ENCODE measurements around the gene CDRT4.
"Not testable (repeated sequence)": the region's sequence is repeated elsewhere in the genome, so short reads cannot be mapped to it uniquely, and the experiment has no call there.

Gene CDRT4

GRCh38 chr17:15467592-15467991 is at the start of gene CDRT4:
TSS of gene CDRT4 (minus strand) at chr17:15467621. CDS start at chr17:15440238, 27,383 bp downstream.
- no peak within 1 kb of the TSS for H3K27ac Mint-ChIP-seq
- H3K4me3 Mint-ChIP-seq, result no peak within 1 kb of the TSS
- no peak for ATAC-seq (ENCODE audit: low read depth)
- DNase-seq (ENCODE audit: low spot score in 2 of 2), result no peak
- peaks cover 7% of the 10 kb centered on the region for H3K36me3 Mint-ChIP-seq
- H3K9me3 Mint-ChIP-seq, result peaks cover 3% of the 10 kb centered on the region
- H3K27me3 Mint-ChIP-seq, result no peaks in the 10 kb centered on the region
- H3K4me1 Mint-ChIP-seq, result no peaks in the 10 kb centered on the region

DNA sequence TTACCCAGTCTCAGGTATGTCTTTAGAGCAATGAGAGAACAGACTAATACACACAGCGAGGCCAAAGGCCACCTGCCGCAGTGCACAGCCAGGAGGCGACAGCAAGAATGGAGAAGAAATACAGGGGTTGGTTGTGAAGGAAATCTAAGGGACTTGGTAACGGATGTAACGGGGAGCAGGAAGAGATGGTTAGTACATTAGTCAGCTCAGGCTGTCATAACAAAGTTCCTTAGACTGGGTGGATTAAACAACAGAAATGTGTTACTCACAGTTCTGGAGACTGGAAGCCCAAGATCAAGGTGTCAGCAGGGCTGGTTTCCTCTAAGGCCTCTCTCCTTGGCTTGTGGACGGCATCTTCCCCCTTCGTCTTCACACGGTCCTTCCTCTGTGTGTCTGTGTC is 48.7 kb upstream of the CDRT4 start:
- no peak overlapping the region for H3K27ac Mint-ChIP-seq

DNA sequence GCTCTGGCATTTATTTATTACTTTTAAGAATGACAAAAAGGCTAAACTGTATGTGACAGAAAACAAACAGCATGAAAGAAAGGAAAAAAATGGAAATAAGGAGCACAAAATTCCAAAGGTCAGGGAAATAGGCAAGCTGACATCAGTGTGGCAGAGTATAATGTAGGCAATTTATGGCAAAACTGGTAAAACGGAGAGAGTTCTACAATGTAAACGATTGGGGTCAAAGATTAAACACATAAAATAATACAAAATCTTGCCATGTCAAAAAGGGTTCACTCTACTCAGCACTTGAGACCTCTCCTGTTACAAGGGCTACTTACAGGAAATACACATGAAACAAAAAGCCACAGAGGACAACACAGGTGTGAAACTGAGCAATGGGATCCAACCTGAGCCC is 47.0 kb upstream of the CDRT4 start:
- no peak for ATAC-seq (ENCODE audit: low read depth)
- Mint-ChIP-seq H3K27me3 (no peaks in the 10 kb centered on the region), H3K36me3 (peaks cover 22% of the 10 kb centered on the region)

More for the DNA sequence above, 48.7 kb upstream of the CDRT4 start:
- H3K36me3 Mint-ChIP-seq, result peaks cover 22% of the 10 kb centered on the region
- H3K9me3 Mint-ChIP-seq, result no peaks in the 10 kb centered on the region
- DNase-seq (ENCODE audit: low spot score in 2 of 2) (no peak), ATAC-seq (ENCODE audit: low read depth) (no peak)
- H3K4me3 Mint-ChIP-seq, result no peak overlapping the region
- H3K27me3 Mint-ChIP-seq, result no peaks in the 10 kb centered on the region
- peaks cover 2% of the 10 kb centered on the region for H3K4me1 Mint-ChIP-seq

GRCh38 chr17:15513856-15514459 is 46.5 kb upstream of the CDRT4 start:
- DNase-seq (ENCODE audit: low spot score in 2 of 2) (no peak), ATAC-seq (ENCODE audit: low read depth) (no peak)
- H3K27ac Mint-ChIP-seq, result no peak overlapping the region
- no peaks in the 10 kb centered on the region for H3K27me3 Mint-ChIP-seq
- no peaks in the 10 kb centered on the region for H3K9me3 Mint-ChIP-seq
- peaks cover 2% of the 10 kb centered on the region for H3K4me1 Mint-ChIP-seq
- no peak overlapping the region for H3K4me3 Mint-ChIP-seq
- H3K36me3 Mint-ChIP-seq, result peaks cover 22% of the 10 kb centered on the region

More for the DNA sequence above, 47.0 kb upstream of the CDRT4 start:
- no peaks in the 10 kb centered on the region for H3K9me3 Mint-ChIP-seq
- no peak overlapping the region for H3K27ac Mint-ChIP-seq
- H3K4me3 Mint-ChIP-seq, result no peak overlapping the region
- no peak for DNase-seq (ENCODE audit: low spot score in 2 of 2)
- peaks cover 2% of the 10 kb centered on the region for H3K4me1 Mint-ChIP-seq

GRCh38 chr17:15513058-15513791 is 45.8 kb upstream of the CDRT4 start:
- peaks cover 2% of the 10 kb centered on the region for H3K4me1 Mint-ChIP-seq
- ATAC-seq (ENCODE audit: low read depth) (no peak), DNase-seq (ENCODE audit: low spot score in 2 of 2) (no peak)
- no peak overlapping the region for H3K27ac Mint-ChIP-seq
- H3K27me3 Mint-ChIP-seq, result no peaks in the 10 kb centered on the region
- H3K9me3 Mint-ChIP-seq, result no peaks in the 10 kb centered on the region
- peaks cover 25% of the 10 kb centered on the region for H3K36me3 Mint-ChIP-seq
- no peak overlapping the region for H3K4me3 Mint-ChIP-seq

DNA sequence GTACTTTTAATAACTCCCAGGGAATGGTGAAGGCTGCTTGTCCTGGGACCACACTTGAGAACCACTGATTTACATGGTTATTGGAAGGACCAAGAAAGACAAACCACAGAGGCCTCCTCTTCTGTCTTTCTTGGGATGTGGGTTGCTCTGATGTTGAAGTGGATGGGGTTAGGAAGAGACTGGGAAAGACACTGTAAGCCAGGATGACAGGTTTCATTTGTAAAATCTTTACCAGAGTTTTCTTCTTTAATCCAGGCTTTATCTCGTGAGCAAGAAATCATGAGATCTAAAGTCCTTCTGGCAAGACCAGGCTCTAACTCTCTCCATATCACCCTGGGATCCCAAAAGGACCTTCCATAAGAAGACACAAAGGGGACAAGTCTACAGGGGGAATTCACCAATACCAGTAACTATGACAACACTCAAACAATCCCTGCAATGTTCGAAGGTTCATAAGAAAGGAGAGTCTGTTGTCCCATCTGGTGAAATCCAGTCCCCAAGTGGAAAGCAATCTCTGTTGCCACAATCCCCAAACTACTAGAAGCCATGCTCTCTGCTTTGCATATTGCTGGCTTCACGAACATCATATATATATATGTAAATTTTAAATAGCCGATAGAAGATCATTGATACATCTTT is 44.8 kb upstream of the CDRT4 start:
- no peak for ATAC-seq (ENCODE audit: low read depth)
- Mint-ChIP-seq H3K27ac (no peak overlapping the region), H3K4me1 (peaks cover 2% of the 10 kb centered on the region), H3K4me3 (no peak overlapping the region), H3K36me3 (peaks cover 25% of the 10 kb centered on the region), H3K9me3 (no peaks in the 10 kb centered on the region), H3K27me3 (no peaks in the 10 kb centered on the region)
- no peak for DNase-seq (ENCODE audit: low spot score in 2 of 2)

DNA sequence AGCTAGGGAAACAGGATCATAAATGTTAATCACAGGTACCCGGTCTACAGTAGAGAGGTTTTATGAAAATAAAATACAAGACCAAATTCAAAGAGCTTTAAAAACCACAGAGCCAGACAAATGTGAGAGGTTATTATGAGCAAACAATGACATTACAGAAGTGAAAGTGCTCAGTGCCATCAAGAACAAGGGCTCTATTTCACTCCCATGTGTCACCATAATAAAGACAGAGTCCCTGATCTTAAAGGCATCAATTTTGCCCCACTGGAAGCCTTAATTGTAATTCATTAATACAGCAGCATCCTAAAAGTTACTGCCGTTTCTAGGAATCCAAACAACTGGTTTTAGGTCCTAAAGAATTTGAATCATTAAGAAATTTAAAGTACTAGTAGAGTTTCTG is 43.7 kb upstream of the CDRT4 start:
- H3K4me1 Mint-ChIP-seq, result peaks cover 2% of the 10 kb centered on the region
- peaks cover 23% of the 10 kb centered on the region for H3K36me3 Mint-ChIP-seq
- no peaks in the 10 kb centered on the region for H3K9me3 Mint-ChIP-seq
- H3K27me3 Mint-ChIP-seq, result no peaks in the 10 kb centered on the region
- no peak overlapping the region for H3K4me3 Mint-ChIP-seq
- no peak for DNase-seq (ENCODE audit: low spot score in 2 of 2)
- no peak for ATAC-seq (ENCODE audit: low read depth)
- H3K27ac Mint-ChIP-seq, result no peak overlapping the region

DNA sequence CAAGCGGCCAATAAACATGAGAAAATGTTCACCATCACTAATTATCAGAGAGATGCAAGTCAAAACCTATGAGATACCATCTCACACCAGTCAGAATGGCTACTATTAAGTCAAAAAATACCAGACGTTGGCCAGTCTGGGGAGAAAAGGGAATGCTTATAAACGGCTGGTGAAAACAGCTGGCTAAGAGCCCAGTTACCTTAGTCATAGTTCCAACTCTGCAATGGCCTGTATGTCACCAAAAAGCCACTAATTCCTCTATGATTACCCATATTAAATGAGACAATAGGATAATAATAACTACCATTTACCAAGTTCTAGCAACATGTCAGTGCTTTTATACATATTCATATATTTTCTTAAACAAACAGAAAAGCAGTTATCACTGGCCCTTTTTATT is 42.9 kb upstream of the CDRT4 start:
- peaks cover 16% of the 10 kb centered on the region for H3K36me3 Mint-ChIP-seq
- H3K27me3 Mint-ChIP-seq, result no peaks in the 10 kb centered on the region
- peaks cover 2% of the 10 kb centered on the region for H3K4me1 Mint-ChIP-seq
- no peak overlapping the region for H3K4me3 Mint-ChIP-seq
- H3K9me3 Mint-ChIP-seq, result no peaks in the 10 kb centered on the region
- H3K27ac Mint-ChIP-seq, result no peak overlapping the region
- ATAC-seq (ENCODE audit: low read depth) (no peak), DNase-seq (ENCODE audit: low spot score in 2 of 2) (no peak)

- Mint-ChIP-seq H3K27me3 (no peaks in the 10 kb centered on the region), H3K4me1 (peaks cover 2% of the 10 kb centered on the region), H3K4me3 (no peak overlapping the region), H3K36me3 (peaks cover 11% of the 10 kb centered on the region), H3K9me3 (no peaks in the 10 kb centered on the region), H3K27ac (no peak overlapping the region)
- ATAC-seq (ENCODE audit: low read depth) (no peak), DNase-seq (ENCODE audit: low spot score in 2 of 2) (no peak)
These were observed 41.7 kb upstream of the CDRT4 start for GRCh38 chr17:15509095-15509494.

DNA sequence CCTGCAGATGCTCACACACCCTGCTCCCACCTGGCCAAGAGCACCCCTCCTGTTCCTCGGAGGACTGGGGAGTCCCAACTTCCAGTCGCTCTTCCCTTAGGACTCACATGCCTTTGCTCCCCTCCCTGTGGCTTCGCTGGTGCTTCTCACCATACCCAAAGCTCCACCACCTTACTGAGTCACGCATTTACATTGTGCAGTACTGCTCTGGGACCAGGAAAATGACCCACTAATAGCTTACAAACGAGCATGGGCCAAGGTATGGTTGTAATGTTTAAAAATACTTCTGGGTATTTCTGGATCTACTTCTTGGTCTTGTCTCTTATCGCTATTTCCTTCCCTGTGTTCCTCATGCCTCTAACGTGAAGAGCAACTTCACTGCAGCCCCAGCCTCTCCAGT is 41.0 kb upstream of the CDRT4 start:
- H3K36me3 Mint-ChIP-seq, result peaks cover 11% of the 10 kb centered on the region

GRCh38 chr17:15507896-15508295 is 40.5 kb upstream of the CDRT4 start:
- no peak for ATAC-seq (ENCODE audit: low read depth)
- DNase-seq (ENCODE audit: low spot score in 2 of 2), result no peak
- H3K36me3 Mint-ChIP-seq, result peaks cover 11% of the 10 kb centered on the region
- H3K27ac Mint-ChIP-seq, result no peak overlapping the region
- H3K4me1 Mint-ChIP-seq, result peaks cover 8% of the 10 kb centered on the region
- H3K4me3 Mint-ChIP-seq, result no peak overlapping the region
- H3K27me3 Mint-ChIP-seq, result no peaks in the 10 kb centered on the region
- no peaks in the 10 kb centered on the region for H3K9me3 Mint-ChIP-seq

More for the DNA sequence above, 41.0 kb upstream of the CDRT4 start:
- peaks cover 6% of the 10 kb centered on the region for H3K4me1 Mint-ChIP-seq
- no peak for DNase-seq (ENCODE audit: low spot score in 2 of 2)
- H3K27ac Mint-ChIP-seq, result no peak overlapping the region
- ATAC-seq (ENCODE audit: low read depth), result no peak
- H3K4me3 Mint-ChIP-seq, result no peak overlapping the region
- H3K27me3 Mint-ChIP-seq, result no peaks in the 10 kb centered on the region
- no peaks in the 10 kb centered on the region for H3K9me3 Mint-ChIP-seq

GRCh38 chr17:15507001-15507400 is 39.6 kb upstream of the CDRT4 start:
- H3K27me3 Mint-ChIP-seq, result no peaks in the 10 kb centered on the region
- DNase-seq (ENCODE audit: low spot score in 2 of 2) (no peak), ATAC-seq (ENCODE audit: low read depth) (no peak)
- peaks cover 12% of the 10 kb centered on the region for H3K36me3 Mint-ChIP-seq
- H3K27ac Mint-ChIP-seq, result no peak overlapping the region
- peaks cover 10% of the 10 kb centered on the region for H3K4me1 Mint-ChIP-seq
- H3K4me3 Mint-ChIP-seq, result no peak overlapping the region
- H3K9me3 Mint-ChIP-seq, result no peaks in the 10 kb centered on the region

- H3K27me3 Mint-ChIP-seq; H3K9me3 Mint-ChIP-seq; H3K27ac Mint-ChIP-seq; ATAC-seq (ENCODE audit: low read depth); DNase-seq (ENCODE audit: low spot score in 2 of 2); H3K4me3 Mint-ChIP-seq: not testable (repeated sequence)
- Mint-ChIP-seq H3K36me3 (peaks cover 13% of the 10 kb centered on the region), H3K4me1 (peaks cover 10% of the 10 kb centered on the region)
These were observed 38.3 kb upstream of the CDRT4 start for GRCh38 chr17:15505708-15506107.

DNA sequence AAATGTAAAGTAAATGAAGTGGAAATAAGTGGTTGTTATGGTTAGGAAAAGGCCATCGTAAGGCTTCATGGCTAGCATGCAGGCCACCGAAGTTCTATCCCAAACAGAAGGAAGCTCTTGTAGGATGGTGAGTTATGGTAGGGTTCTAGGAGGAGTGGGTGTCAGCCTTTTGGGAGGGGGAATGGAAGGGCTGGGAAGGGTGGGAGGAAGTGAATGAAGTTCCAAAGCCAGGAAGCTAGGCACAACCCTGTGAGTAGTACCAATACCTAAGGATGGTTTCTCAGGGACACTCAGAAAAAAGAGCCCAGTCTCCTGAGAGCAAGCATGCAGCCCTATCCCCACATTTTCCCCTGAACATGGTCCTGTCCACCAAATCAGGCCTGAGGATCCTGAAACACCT is 36.3 kb upstream of the CDRT4 start:
- peaks cover 16% of the 10 kb centered on the region for H3K36me3 Mint-ChIP-seq
- H3K27me3 Mint-ChIP-seq, result no peaks in the 10 kb centered on the region
- ATAC-seq (ENCODE audit: low read depth) (no peak), DNase-seq (ENCODE audit: low spot score in 2 of 2) (no peak)
- no peak overlapping the region for H3K4me3 Mint-ChIP-seq
- no peak overlapping the region for H3K27ac Mint-ChIP-seq
- H3K9me3 Mint-ChIP-seq, result no peaks in the 10 kb centered on the region
- H3K4me1 Mint-ChIP-seq, result peaks cover 10% of the 10 kb centered on the region
